Measurements from ENCODE around the gene USP12. TPM values are rescaled to one million over a fixed set of nuclear protein-coding genes. Genes with fewer than 3 reads are reported as not detected.

The USP12 gene
- total RNA-seq, 1 donor from 2014 or later = 21.4 TPM

- Mint-ChIP-seq H3K27ac (ENCODE audit: unreplicated experiment) (no peak overlapping the region), H3K4me1 (peaks cover 8% of the 10 kb centered on the region), H3K4me3 (no peak overlapping the region), H3K27me3 (ENCODE audit: low read depth) (no peaks in the 10 kb centered on the region), H3K9me3 (peaks cover 5% of the 10 kb centered on the region), H3K36me3 (ENCODE audit: low read depth) (peaks cover 14% of the 10 kb centered on the region)
- TF ChIP-seq CTCF (conservative IDR thresholded peaks at IDR 0.05) = no peak
- no peak for DNase-seq (ENCODE audit: low read depth, low spot score)
These were observed 33.9 kb downstream of the USP12 start for GRCh38 chr13:27137759-27138158.

- Mint-ChIP-seq H3K27ac (ENCODE audit: unreplicated experiment) (no peak overlapping the region), H3K4me3 (no peak overlapping the region), H3K4me1 (peaks cover 19% of the 10 kb centered on the region), H3K27me3 (ENCODE audit: low read depth) (no peaks in the 10 kb centered on the region), H3K36me3 (ENCODE audit: low read depth) (peaks cover 11% of the 10 kb centered on the region), H3K9me3 (peaks cover 3% of the 10 kb centered on the region)
- TF ChIP-seq CTCF (conservative IDR thresholded peaks at IDR 0.05) = no peak
- no peak for DNase-seq (ENCODE audit: low read depth, low spot score)
These were observed 36.6 kb downstream of the USP12 start for GRCh38 chr13:27135023-27135422.

- Mint-ChIP-seq H3K27me3 (ENCODE audit: low read depth) (no peaks in the 10 kb centered on the region), H3K4me3 (no peak overlapping the region), H3K4me1 (peaks cover 24% of the 10 kb centered on the region), H3K9me3 (peaks cover 3% of the 10 kb centered on the region), H3K27ac (ENCODE audit: unreplicated experiment) (no peak overlapping the region), H3K36me3 (ENCODE audit: low read depth) (peaks cover 14% of the 10 kb centered on the region)
- TF ChIP-seq CTCF (conservative IDR thresholded peaks at IDR 0.05) = no peak
- no peak for DNase-seq (ENCODE audit: low read depth, low spot score)
These were observed 37.7 kb downstream of the USP12 start for GRCh38 chr13:27133889-27134288.

- H3K4me3 Mint-ChIP-seq = no peak overlapping the region
- TF ChIP-seq CTCF (conservative IDR thresholded peaks at IDR 0.05) = no peak
- H3K9me3 Mint-ChIP-seq = peaks cover 3% of the 10 kb centered on the region
- peaks cover 24% of the 10 kb centered on the region for H3K36me3 Mint-ChIP-seq (ENCODE audit: low read depth)
- no peak for DNase-seq (ENCODE audit: low read depth, low spot score)
- H3K4me1 Mint-ChIP-seq = peaks cover 21% of the 10 kb centered on the region
- H3K27me3 Mint-ChIP-seq (ENCODE audit: low read depth) = no peaks in the 10 kb centered on the region
- no peak overlapping the region for H3K27ac Mint-ChIP-seq (ENCODE audit: unreplicated experiment)
These were observed 39.1 kb downstream of the USP12 start for GRCh38 chr13:27132538-27132937.

GRCh38 chr13:27131906-27132305, 39.7 kb downstream of the USP12 start:
- no peak for DNase-seq (ENCODE audit: low read depth, low spot score)
- Mint-ChIP-seq H3K27me3 (ENCODE audit: low read depth) (no peaks in the 10 kb centered on the region), H3K4me3 (no peak overlapping the region), H3K9me3 (peaks cover 3% of the 10 kb centered on the region), H3K27ac (ENCODE audit: unreplicated experiment) (no peak overlapping the region), H3K36me3 (ENCODE audit: low read depth) (peaks cover 30% of the 10 kb centered on the region), H3K4me1 (peaks cover 21% of the 10 kb centered on the region)
- no peak for TF ChIP-seq CTCF (conservative IDR thresholded peaks at IDR 0.05)

All from neural crest cell (in vitro differentiated cells).